ENCODE results near the gene PDCD7.
A peak's percentile ranks its signal among the peaks of the same experiment; 100 is the strongest.

Gene PDCD7

GRCh38 chr15:65069779-65070546 is 63.6 kb downstream of the PDCD7 start:
- DNase-seq = peak; percentile 1

- DNase-seq = peak; percentile 10
Observed at GRCh38 chr15:65069179-65069578, 64.4 kb downstream of the PDCD7 start.

- DNase-seq = no peak
Observed at GRCh38 chr15:65068403-65068788, 65.2 kb downstream of the PDCD7 start.

GRCh38 chr15:65067645-65068402 is 65.8 kb downstream of the PDCD7 start, which contains the start of gene RASL12:
RASL12 (minus strand) TSS chr15:65067991; CDS start chr15:65067835, 156 bp downstream.
- DNase-seq = no peak

Data from kidney glomerular epithelial cell (primary cell).